Stomach (tissue), 9 donors: ENCODE measurements around the gene FOXO3. TPM values are rescaled to one million over a fixed set of nuclear protein-coding genes. Genes with fewer than 3 reads are reported as not detected.

Source experiments
- DNase-seq, 2 donors: peaks; one replicate each; pipeline versions ENCODE4 v3.0.0 to v3.0.0-alpha.2; 2013 to 2019
- H3K27ac ChIP-seq, 5 donors: fragments of 200-600 bp in 4 of 5; sonication (generic) in 4 of 5; one replicate each; pipeline ENCODE4 v1.5.1; 2013 to 2019; ENCODE audit warnings: mild to moderate bottlenecking in 1 of 5, moderate library complexity in 1 of 5
- H3K27me3 ChIP-seq, 3 donors: fragments of 200-600 bp; sonication (generic); one replicate each; pipeline ENCODE4 v1.5.1; 2017 to 2019; ENCODE audit warnings: mixed run types in 1 of 3
- H3K36me3 ChIP-seq, 4 donors: fragments of 200-600 bp; sonication (generic); 1 replicate in 3 of 4; 2 replicates in 1 of 4; pipeline ENCODE4 v1.5.1; 2016 to 2019
- H3K4me1 ChIP-seq, 4 donors: fragments of 200-600 bp; sonication (generic); one replicate each; pipeline ENCODE4 v1.5.1; 2016 to 2019
- H3K4me3 ChIP-seq, 4 donors: fragments of 200-600 bp; sonication (generic) in 3 of 4; one replicate each; pipeline ENCODE4 v1.5.1; 2016 to 2019; ENCODE audit warnings: mild to moderate bottlenecking in 1 of 4
- H3K9me3 ChIP-seq, 4 donors: fragments of 200-600 bp; sonication (generic); one replicate each; pipeline ENCODE4 v1.5.1; 2016 to 2019
- EP300 ChIP-seq: sonication (generic); formaldehyde crosslinking; IDR thresholded peaks from one replicate; pipeline ENCODE4 v1.6.1; 2017; ENCODE audit warnings: antibody characterized with exemption
- POLR2A ChIP-seq, 4 donors: fragments of 450-650 bp; IDR thresholded peaks; one replicate each; pipeline ENCODE4 v1.6.1; 2016; ENCODE audit warnings: antibody characterized with exemption in 4 of 4, control low read depth in 2 of 4, mild to moderate bottlenecking in 1 of 4, moderate library complexity in 1 of 4
- POLR2AphosphoS5 ChIP-seq, 3 donors: sonication (generic); formaldehyde crosslinking; IDR thresholded peaks; one replicate each; pipeline ENCODE4 v1.6.1; 2016; ENCODE audit warnings: antibody characterized with exemption in 3 of 3
- WGBS, 5 donors: extraction: QIAGEN DNeasy Blood & Tissue Kit in 3 of 5; methylation state at CpG; one replicate each; pipeline versions ENCODE4 v1.1.5 to v1.1.7; 2013 to 2018; 5-methylcytosine and 5-hydroxymethylcytosine counted together
- intact Hi-C: fragments of 100-400 bp; cut with DNase I; formaldehyde crosslinking; loops from one replicate; pipeline ENCODE4 v1.15.1; 2023; ENCODE audit warnings: low total_unique reads
- polyA plus RNA-seq, 3 donors: library from polyadenylated mRNA; stranded (reverse); fragments of 200-250 nt; gene quantifications; one replicate each; pipeline ENCODE4 v1.2.3, GENCODE V29; 2013
- total RNA-seq, 5 donors: library from RNA; depleted of rRNA; stranded (reverse); fragments of >200 nt; gene quantifications; one replicate each; pipeline versions ENCODE4 v1.1.0 to v1.2.3, GENCODE V29; 2014 to 2016
- TF ChIP-seq, protein P1 (sequence below), 7 experiments: fragments of 450-650 bp in 4 of 7; fragments of 200-600 bp in 3 of 7; sonication (generic) in 3 of 7; IDR thresholded peaks; one replicate each; pipeline ENCODE4 v1.5.1; 2016 to 2019; ENCODE audit warnings: antibody characterized with exemption in 7 of 7, control low read depth in 2 of 7, mild to moderate bottlenecking in 1 of 7
- donor health status: healthy with polysubstance abuse.
- donor health status: Bipolar disorder and iron deficiency.
- donor health status: healthy.

The FOXO3 gene
- total and polyA plus RNA-seq, 8 donors: 13.0 to 89.8 (median 42.1) TPM

DNA sequence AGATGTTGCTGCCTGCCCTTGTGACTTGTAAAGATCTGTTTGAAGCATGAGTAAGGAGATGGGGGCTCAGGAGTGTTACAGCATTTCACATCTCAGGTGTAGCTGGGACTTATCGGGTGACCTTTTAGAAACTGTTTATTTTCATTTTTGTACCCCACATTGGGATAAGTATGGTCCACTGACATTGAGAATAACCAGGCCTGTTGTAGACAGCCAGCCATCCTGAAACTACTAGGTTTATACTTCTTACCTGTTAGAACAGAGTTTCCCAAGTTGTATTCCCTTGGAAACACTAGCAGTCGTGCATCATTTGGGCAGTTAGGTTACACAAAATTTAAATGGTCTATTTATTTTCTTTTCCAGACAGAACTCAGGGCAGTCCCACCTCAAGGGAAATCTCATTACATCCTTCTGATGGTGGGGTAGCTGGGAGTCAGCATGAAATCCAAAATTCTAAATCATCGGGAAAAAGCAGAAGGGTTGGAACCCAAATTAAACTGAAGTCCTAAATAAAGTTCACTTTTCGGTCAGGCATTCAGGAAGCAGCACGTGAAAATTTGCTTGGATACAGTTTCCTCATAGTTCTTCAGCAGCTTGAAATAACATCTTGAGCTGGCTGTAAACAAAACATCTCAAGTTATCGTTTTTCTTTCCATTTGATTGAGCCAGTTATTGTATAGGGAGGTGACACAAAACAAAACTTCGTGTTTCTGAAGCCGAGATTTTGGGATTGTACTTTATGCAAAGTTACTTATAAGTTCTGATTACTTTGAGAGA is 30.5 kb downstream of the FOXO3 start:
- peak in 1 of 2 donors; percentile 50 for DNase-seq
- whole genome bisulfite sequencing, 5 donors: 33 to 42% (median 35%) methylated on average over 8 of the region's 8 CpGs
- Histone ChIP-seq H3K4me3 (peak overlapping the region in 1 of 4 donors; percentile 7), H3K36me3 (no peaks in the 10 kb centered on the region), H3K27me3 (no peaks in the 10 kb centered on the region), H3K4me1 (peaks cover 95 to 100% (median 98%) of the 10 kb centered on the region in 4 donors), H3K27ac (peak overlapping the region; percentile 75 to 89 (median 86)), H3K9me3 (no peaks in the 10 kb centered on the region)
- TF ChIP-seq, protein P1, sequence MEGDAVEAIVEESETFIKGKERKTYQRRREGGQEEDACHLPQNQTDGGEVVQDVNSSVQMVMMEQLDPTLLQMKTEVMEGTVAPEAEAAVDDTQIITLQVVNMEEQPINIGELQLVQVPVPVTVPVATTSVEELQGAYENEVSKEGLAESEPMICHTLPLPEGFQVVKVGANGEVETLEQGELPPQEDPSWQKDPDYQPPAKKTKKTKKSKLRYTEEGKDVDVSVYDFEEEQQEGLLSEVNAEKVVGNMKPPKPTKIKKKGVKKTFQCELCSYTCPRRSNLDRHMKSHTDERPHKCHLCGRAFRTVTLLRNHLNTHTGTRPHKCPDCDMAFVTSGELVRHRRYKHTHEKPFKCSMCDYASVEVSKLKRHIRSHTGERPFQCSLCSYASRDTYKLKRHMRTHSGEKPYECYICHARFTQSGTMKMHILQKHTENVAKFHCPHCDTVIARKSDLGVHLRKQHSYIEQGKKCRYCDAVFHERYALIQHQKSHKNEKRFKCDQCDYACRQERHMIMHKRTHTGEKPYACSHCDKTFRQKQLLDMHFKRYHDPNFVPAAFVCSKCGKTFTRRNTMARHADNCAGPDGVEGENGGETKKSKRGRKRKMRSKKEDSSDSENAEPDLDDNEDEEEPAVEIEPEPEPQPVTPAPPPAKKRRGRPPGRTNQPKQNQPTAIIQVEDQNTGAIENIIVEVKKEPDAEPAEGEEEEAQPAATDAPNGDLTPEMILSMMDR (IDR thresholded peaks at IDR 0.05): no peak
- TF ChIP-seq POLR2A (IDR thresholded peaks at IDR 0.05): no peak
- no peak for TF ChIP-seq EP300
- TF ChIP-seq POLR2AphosphoS5 (IDR thresholded peaks at IDR 0.05): no peak
- intact Hi-C loops: no loop called here

DNA sequence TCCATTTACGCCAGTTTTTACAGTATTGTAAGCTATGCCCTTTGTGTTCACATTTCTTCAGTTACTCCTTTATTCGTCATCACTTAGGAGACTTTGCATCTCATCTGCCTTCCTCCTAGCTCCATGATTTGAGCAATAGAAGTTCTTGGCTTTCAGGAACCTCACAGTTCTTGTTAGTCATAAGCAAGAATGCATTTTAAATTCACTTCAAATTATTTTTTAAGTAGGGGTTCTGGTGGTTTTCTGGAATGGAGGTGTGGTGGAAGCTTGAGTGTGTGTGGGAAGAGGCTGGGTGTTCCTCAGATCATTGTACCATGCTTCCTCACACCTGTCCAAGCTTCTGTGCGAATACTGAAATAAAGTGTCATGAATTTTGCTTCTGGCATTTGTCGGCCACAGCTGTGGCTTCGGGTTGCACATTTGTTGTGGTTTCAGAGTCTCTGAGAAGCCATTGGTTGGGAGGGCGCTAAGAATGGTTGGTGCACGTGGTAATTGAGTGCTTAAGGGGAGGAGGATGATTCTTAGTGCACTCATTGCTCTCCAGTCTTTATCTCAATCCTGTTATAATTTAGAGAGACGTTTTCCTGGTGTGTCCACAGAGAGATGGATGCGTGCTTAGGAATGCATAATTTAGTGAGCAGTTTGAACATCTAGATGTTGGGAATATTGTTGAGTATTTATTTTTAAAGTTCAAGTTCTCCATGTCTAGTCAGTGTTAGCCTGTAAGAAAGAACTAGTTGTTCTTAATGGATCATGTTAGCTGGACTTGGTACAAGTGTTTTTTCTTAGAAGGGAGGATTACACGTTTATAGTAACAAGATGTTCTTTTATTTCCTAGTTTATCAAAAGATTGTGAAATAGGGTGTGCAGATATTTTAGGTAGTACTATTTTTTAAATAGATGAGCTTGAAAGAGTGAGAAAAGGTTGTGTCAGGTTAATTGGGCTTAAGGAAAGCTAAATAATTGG is 31.9 kb downstream of the FOXO3 start:
- no peaks in the 10 kb centered on the region for H3K27me3 ChIP-seq

DNA sequence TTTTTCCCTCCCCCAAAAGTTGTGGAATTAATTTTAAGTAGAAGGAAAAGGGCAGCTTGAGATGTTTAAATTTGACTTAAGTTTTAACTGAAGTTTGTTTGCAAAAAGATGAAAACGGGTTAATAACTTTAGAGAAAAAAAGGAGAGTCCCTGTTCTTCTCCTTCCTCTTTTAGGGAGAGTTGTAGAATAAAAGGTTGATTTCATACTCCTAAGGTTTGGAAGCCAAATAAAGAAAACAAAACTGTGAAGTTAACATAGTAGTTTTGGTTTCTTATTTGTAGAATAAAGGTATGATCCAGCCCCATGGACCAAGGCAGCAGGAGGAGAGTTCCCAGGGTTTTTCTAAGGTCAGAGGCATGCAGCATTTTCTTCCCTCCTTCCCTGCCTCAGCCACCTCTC is 33.4 kb downstream of the FOXO3 start:
- DNase-seq: no peak
- intact Hi-C loops: no loop called here
- Histone ChIP-seq H3K27ac (peak overlapping the region; percentile 39 to 89 (median 86)), H3K27me3 (no peaks in the 10 kb centered on the region), H3K4me1 (peaks cover 90 to 100% (median 98%) of the 10 kb centered on the region in 4 donors), H3K36me3 (no peaks in the 10 kb centered on the region), H3K4me3 (no peak overlapping the region), H3K9me3 (no peaks in the 10 kb centered on the region)
- TF ChIP-seq POLR2AphosphoS5 (IDR thresholded peaks at IDR 0.05): no peak
- TF ChIP-seq EP300: no peak
- WGBS, 5 donors: 14 to 29% (median 21%) methylated on average over 1 of the region's 1 CpG

More for the DNA sequence above, 31.9 kb downstream of the FOXO3 start:
- no peaks in the 10 kb centered on the region for H3K36me3 ChIP-seq
- H3K4me3 ChIP-seq: peak overlapping the region in 1 of 4 donors; percentile 17
- peaks cover 94 to 100% (median 98%) of the 10 kb centered on the region in 4 donors for H3K4me1 ChIP-seq
- intact Hi-C loops: no loop called here
- H3K9me3 ChIP-seq: no peaks in the 10 kb centered on the region
- peak overlapping the region; percentile 22 to 89 (median 86) for H3K27ac ChIP-seq
- 45 to 63% (median 56%) methylated on average over 10 of the region's 10 CpGs for WGBS, 5 donors
- peak; percentile 38 to 64 for DNase-seq
- no peak for TF ChIP-seq POLR2A (IDR thresholded peaks at IDR 0.05)
- TF ChIP-seq POLR2AphosphoS5 (IDR thresholded peaks at IDR 0.05): peak; percentile 29 to 88 (median 33)

DNA sequence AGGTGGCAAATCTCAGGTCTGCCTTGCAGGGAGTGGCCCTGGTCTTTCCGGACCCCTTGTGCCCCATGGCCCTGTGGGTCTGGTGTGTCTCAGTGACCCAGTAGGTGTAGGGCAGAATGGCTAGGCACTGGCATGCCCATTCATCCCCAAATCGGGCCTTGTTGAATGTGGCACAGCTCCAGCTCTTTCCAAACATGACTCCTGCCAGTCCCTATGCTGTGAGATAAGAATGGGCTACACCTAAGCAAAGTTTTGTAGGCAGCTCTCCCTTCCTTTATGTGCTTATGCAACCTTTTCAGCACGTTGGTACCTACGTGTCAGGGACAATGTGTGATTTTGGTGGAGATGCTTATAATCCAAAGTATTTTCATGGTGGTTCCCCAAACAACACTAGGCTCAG is 33.9 kb downstream of the FOXO3 start:
- no peaks in the 10 kb centered on the region for H3K27me3 ChIP-seq
- WGBS, 5 donors: 22 to 56% (median 39%) methylated on average over 4 of the region's 4 CpGs
- H3K4me1 ChIP-seq: peaks cover 85 to 100% (median 99%) of the 10 kb centered on the region in 4 donors
- no peaks in the 10 kb centered on the region for H3K36me3 ChIP-seq
- H3K4me3 ChIP-seq: no peak overlapping the region
- H3K9me3 ChIP-seq: no peaks in the 10 kb centered on the region
- peak; percentile 64 to 88 for DNase-seq
- TF ChIP-seq POLR2A (IDR thresholded peaks at IDR 0.05) (no peak), POLR2AphosphoS5 (IDR thresholded peaks at IDR 0.05) (peak in 2 of 3 donors; percentile 53 to 87)
- H3K27ac ChIP-seq: peak overlapping the region; percentile 39 to 89 (median 86)
- intact Hi-C loops: no loop called here

DNA sequence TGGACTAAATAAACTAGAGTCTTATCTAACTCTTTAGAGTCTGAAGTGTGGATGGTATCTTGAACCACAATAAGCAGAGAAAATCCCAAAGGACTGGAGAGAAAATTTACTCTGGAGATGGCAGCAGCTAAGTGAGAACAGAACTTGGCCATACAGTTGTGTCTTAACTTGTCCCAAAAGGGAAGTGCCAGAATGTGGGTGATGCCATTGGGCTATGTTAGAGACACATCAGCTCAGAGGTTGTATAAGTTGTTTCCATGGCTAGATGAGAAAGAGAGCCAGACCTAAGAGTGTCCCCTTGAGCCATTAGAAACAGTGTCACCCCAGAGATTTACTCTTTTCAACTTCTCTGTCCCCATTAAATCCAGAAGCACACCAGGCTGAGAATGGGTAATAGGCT is 36.2 kb downstream of the FOXO3 start:
- Histone ChIP-seq H3K27ac (peak overlapping the region in 4 of 5 donors; percentile 58 to 89 (median 72)), H3K27me3 (no peaks in the 10 kb centered on the region), H3K4me3 (no peak overlapping the region), H3K36me3 (no peaks in the 10 kb centered on the region), H3K9me3 (no peaks in the 10 kb centered on the region), H3K4me1 (peaks cover 69 to 89% (median 80%) of the 10 kb centered on the region in 4 donors)
- intact Hi-C loops: no loop called here
- no peak for TF ChIP-seq POLR2AphosphoS5 (IDR thresholded peaks at IDR 0.05)
- no peak for TF ChIP-seq EP300
- TF ChIP-seq POLR2A (IDR thresholded peaks at IDR 0.05): no peak
- TF ChIP-seq, protein P1 (IDR thresholded peaks at IDR 0.05): no peak
- DNase-seq: no peak
